NCI-H2196 treated with DMSO at 0.1 percent for 48 hours (cell line): ENCODE measurements around the gene KRT75.

Experiments
- DNase-seq: peaks from one replicate; lab custom pipeline; 2025; ENCODE audit not compliant: unreplicated experiment; lab: John Stamatoyannopoulos, UW

The KRT75 gene

GRCh38 chr12:52440821-52441319 is 6.7 kb upstream of the KRT75 start:
- DNase-seq: no peak

- DNase-seq: no peak
Measured at GRCh38 chr12:52439845-52440244, 5.7 kb upstream of the KRT75 start.

- DNase-seq: no peak
Measured at GRCh38 chr12:52439420-52439819, 5.2 kb upstream of the KRT75 start.

GRCh38 chr12:52438305-52439301 is 4.4 kb upstream of the KRT75 start:
- no peak for DNase-seq

- DNase-seq: no peak
Measured at GRCh38 chr12:52437508-52437907, 3.3 kb upstream of the KRT75 start.

GRCh38 chr12:52436828-52437474 is 2.8 kb upstream of the KRT75 start:
- DNase-seq: no peak

- peak; percentile 68 for DNase-seq
Measured at GRCh38 chr12:52436000-52436827, 2.0 kb upstream of the KRT75 start.

- no peak for DNase-seq
Measured at GRCh38 chr12:52435659-52435999, 1.5 kb upstream of the KRT75 start.

GRCh38 chr12:52434760-52435530 is 774 bp upstream of the KRT75 start:
- DNase-seq: no peak

- DNase-seq: no peak
Measured at GRCh38 chr12:52433501-52434080, 580 bp downstream of the KRT75 start.

GRCh38 chr12:52432559-52433207 is 1.5 kb downstream of the KRT75 start:
- no peak for DNase-seq

GRCh38 chr12:52428121-52428520 is 6.0 kb downstream of the KRT75 start:
- no peak for DNase-seq

GRCh38 chr12:52427083-52427482 is 7.1 kb downstream of the KRT75 start:
- no peak for DNase-seq

- no peak for DNase-seq
Measured at GRCh38 chr12:52426034-52426433, 8.1 kb downstream of the KRT75 start.

- no peak for DNase-seq
Measured at GRCh38 chr12:52425466-52425865, 8.7 kb downstream of the KRT75 start.

GRCh38 chr12:52423661-52424500 is 10.3 kb downstream of the KRT75 start:
- peak; percentile 24 for DNase-seq

GRCh38 chr12:52423035-52423434 is 11.1 kb downstream of the KRT75 start:
- no peak for DNase-seq

- no peak for DNase-seq
Measured at GRCh38 chr12:52419656-52420055, 14.5 kb downstream of the KRT75 start.
